Measurements from ENCODE around the gene JMJD8. TPM values are rescaled to one million over a fixed set of nuclear protein-coding genes. Genes with fewer than 3 reads are reported as not detected.

The JMJD8 gene
- total RNA-seq, 1 experiment from 2014 or later, result 121 TPM

- no TSS peak for BruUV-seq (replicated peaks)
- CTCF ChIA-PET, result interaction anchor here (0.6 kb wide), 1 partner anchor 10 kb away, joined by 3 read pairs; no protein-coding TSS in a partner anchor
Observed at GRCh38 chr16:705431-706188, 21.5 kb upstream of the JMJD8 start, which contains the start of gene FBXL16. TSS of gene FBXL16 (minus strand) at chr16:705801. CDS start at chr16:697405, 8,396 bp downstream.

GRCh38 chr16:704552-705380, 20.6 kb upstream of the JMJD8 start:
- ATAC-seq, result peak; percentile 28
- Histone ChIP-seq H2AFZ (ENCODE audit: low read depth, low read length, poor library complexity, severe bottlenecking) (no peak overlapping the region), H3K4me1 (ENCODE audit: control insufficient read depth in 1 of 2, insufficient read depth in 2 of 2, low read length in 2 of 2) (peaks cover 0 to 22% of the 10 kb centered on the region in 2 experiments; a peak in 3 of 4 replicates), H3K79me2 (ENCODE audit: insufficient read depth, low read length) (peaks cover 34% of the 10 kb centered on the region), H3K4me2 (ENCODE audit: low read length) (peak overlapping the region; percentile 97), H3K9me3 (ENCODE audit: control insufficient read depth in 1 of 2, insufficient read depth in 1 of 2, low read depth in 1 of 2, low read length in 2 of 2) (no peaks in the 10 kb centered on the region), H3K36me3 (ENCODE audit: control insufficient read depth in 1 of 2, insufficient read depth in 2 of 2, low read length in 2 of 2) (no peaks in the 10 kb centered on the region; a peak in 2 of 4 replicates), H3K27me3 (ENCODE audit: insufficient read depth, low read length) (no peaks in the 10 kb centered on the region), H4K20me1 (ENCODE audit: insufficient read depth) (no peaks in the 10 kb centered on the region), H3K9me2 (ENCODE audit: insufficient read depth) (no peaks in the 10 kb centered on the region), H3K4me3 (replicated peaks in 1 of 2; ENCODE audit: low read depth in 1 of 2, low read length in 2 of 2) (peak overlapping the region; percentile 77 to 92), H3K9ac (ENCODE audit: low read length) (peak overlapping the region; percentile 91), H3K27ac (ENCODE audit: low read depth, low read length) (peak overlapping the region; percentile 87)
- no peak for DNase-seq (ENCODE audit: low read depth, low spot score)
- ChIA-PET CTCF (interaction anchor here (0.6 kb wide), 1 partner anchor 9 kb away, joined by 3 read pairs; no protein-coding TSS in a partner anchor), RAD21 (ENCODE audit: low non-redundant PET in 1 of 2, low total read pairs in 2 of 2, uncharacterized antibody in 2 of 2, unreplicated experiment in 2 of 2) (no interaction called here), POLR2A (no interaction called here)
- intact Hi-C loops (cut with micrococcal nuclease), result no loop called here
- BruUV-seq (replicated peaks), result no TSS peak
- TF ChIP-seq SP1 (IDR thresholded peaks at IDR 0.05; ENCODE audit: low read depth) (no peak), POLR2A (IDR thresholded peaks at IDR 0.05; ENCODE audit: borderline replicate concordance, extremely low read depth, insufficient read depth, insufficient read length) (no peak), YY1 (IDR thresholded peaks at IDR 0.05; ENCODE audit: extremely low read depth, insufficient replicate concordance, low read depth, low read length) (no peak), MAX (IDR thresholded peaks at IDR 0.05) (no peak; the same call in 1 of the 2 replicates), ZNF274 (IDR thresholded peaks at IDR 0.05; ENCODE audit: low read depth, low read length) (no peak), TCF7L2 (IDR thresholded peaks at IDR 0.05; ENCODE audit: borderline replicate concordance, extremely low read depth, insufficient read depth, insufficient read length) (no peak), REST (IDR thresholded peaks at IDR 0.05; ENCODE audit: low read depth) (no peak), ATF3 (IDR thresholded peaks at IDR 0.05) (no peak)

More at GRCh38 chr16:705431-706188, 21.5 kb upstream of the JMJD8 start, which contains the start of gene FBXL16:
- H3K27me3 ChIP-seq (ENCODE audit: insufficient read depth, low read length), result no peaks in the 10 kb centered on the region
- peak within 1 kb of the TSS; percentile 77 to 92 for H3K4me3 ChIP-seq (replicated peaks in 1 of 2; ENCODE audit: low read depth in 1 of 2, low read length in 2 of 2)
- ChIA-PET RAD21 (ENCODE audit: low non-redundant PET in 1 of 2, low total read pairs in 2 of 2, uncharacterized antibody in 2 of 2, unreplicated experiment in 2 of 2) (no interaction called here), POLR2A (no interaction called here)
- TF ChIP-seq EZH2 (IDR thresholded peaks at IDR 0.05), result no peak
- TF ChIP-seq RAD21 (IDR thresholded peaks at IDR 0.05; ENCODE audit: low read depth), result no peak
- TF ChIP-seq POLR2AphosphoS5 (IDR thresholded peaks at IDR 0.05; ENCODE audit: low read depth, low read length), result peak; percentile 48
- no peak for TF ChIP-seq TCF7L2 (IDR thresholded peaks at IDR 0.05; ENCODE audit: borderline replicate concordance, extremely low read depth, insufficient read depth, insufficient read length)
- peak; percentile 56; the same call in 1 of the 2 replicates for TF ChIP-seq ZFX (IDR thresholded peaks at IDR 0.05)
- DNase-seq (ENCODE audit: low read depth, low spot score) (no peak), ATAC-seq (peak; percentile 76)
- H4K20me1 ChIP-seq (ENCODE audit: insufficient read depth), result no peaks in the 10 kb centered on the region
- H3K79me2 ChIP-seq (ENCODE audit: insufficient read depth, low read length), result peaks cover 34% of the 10 kb centered on the region
- H3K9me3 ChIP-seq (ENCODE audit: control insufficient read depth in 1 of 2, insufficient read depth in 1 of 2, low read depth in 1 of 2, low read length in 2 of 2), result no peaks in the 10 kb centered on the region
- H2AFZ ChIP-seq (ENCODE audit: low read depth, low read length, poor library complexity, severe bottlenecking), result no peak within 1 kb of the TSS
- H3K4me1 ChIP-seq (ENCODE audit: control insufficient read depth in 1 of 2, insufficient read depth in 2 of 2, low read length in 2 of 2), result peaks cover 0 to 29% of the 10 kb centered on the region in 2 experiments; a peak in 3 of 4 replicates
- no peaks in the 10 kb centered on the region; a peak in 2 of 4 replicates for H3K36me3 ChIP-seq (ENCODE audit: control insufficient read depth in 1 of 2, insufficient read depth in 2 of 2, low read length in 2 of 2)
- intact Hi-C loops (cut with micrococcal nuclease), result no loop called here
- peak within 1 kb of the TSS; percentile 97 for H3K4me2 ChIP-seq (ENCODE audit: low read length)
- peak within 1 kb of the TSS; percentile 91 for H3K9ac ChIP-seq (ENCODE audit: low read length)
- peak within 1 kb of the TSS; percentile 87 for H3K27ac ChIP-seq (ENCODE audit: low read depth, low read length)
- H3K9me2 ChIP-seq (ENCODE audit: insufficient read depth), result no peaks in the 10 kb centered on the region

Measured in HCT116 (cell line).